Measurements from ENCODE around the gene NAA38.
"Not testable (repeated sequence)": the region's sequence is repeated elsewhere in the genome, so short reads cannot be mapped to it uniquely, and the experiment has no call there.

Gene NAA38

DNA sequence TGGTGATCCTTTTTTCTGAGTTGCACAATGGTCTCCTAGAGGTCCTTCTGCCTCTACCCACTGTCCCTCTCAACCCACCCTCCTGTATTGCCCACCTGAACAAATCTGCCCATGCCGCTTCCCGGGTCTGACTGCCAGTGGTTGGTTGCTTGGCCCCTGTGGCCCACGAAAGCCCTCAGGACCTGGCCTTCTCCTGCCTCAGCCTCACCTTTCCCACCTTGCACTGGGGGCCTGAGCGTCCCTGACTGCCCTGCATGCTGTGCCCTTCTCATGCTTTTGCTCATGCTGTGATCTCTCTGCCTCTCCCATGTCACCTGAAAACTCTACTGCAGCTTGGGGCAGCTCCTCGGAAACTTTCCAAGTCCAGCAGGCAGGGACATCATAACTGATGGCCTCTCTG is 37.1 kb downstream of the NAA38 start:
- DNase-seq, result no peak

- no peak for DNase-seq
Measured at GRCh38 chr17:7818746-7819645, 38.4 kb downstream of the NAA38 start.

GRCh38 chr17:7818026-7818425 is 39.3 kb downstream of the NAA38 start:
- DNase-seq, result no peak

DNA sequence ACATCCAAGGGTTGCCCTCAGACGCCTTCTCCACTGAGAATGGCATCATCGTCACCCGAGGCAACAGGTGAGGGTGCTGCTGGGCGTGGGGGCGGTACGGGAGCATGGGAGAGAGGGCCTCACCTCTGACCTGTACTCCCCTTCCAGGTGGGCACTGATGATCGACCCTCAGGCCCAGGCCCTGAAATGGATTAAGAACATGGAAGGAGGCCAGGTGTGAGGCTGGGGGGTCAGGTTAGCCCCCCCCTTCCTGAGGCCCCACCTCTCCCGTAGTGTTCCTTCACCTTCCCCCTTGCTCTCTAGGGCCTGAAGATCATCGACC is 39.8 kb downstream of the NAA38 start:
- no peak for DNase-seq

DNA sequence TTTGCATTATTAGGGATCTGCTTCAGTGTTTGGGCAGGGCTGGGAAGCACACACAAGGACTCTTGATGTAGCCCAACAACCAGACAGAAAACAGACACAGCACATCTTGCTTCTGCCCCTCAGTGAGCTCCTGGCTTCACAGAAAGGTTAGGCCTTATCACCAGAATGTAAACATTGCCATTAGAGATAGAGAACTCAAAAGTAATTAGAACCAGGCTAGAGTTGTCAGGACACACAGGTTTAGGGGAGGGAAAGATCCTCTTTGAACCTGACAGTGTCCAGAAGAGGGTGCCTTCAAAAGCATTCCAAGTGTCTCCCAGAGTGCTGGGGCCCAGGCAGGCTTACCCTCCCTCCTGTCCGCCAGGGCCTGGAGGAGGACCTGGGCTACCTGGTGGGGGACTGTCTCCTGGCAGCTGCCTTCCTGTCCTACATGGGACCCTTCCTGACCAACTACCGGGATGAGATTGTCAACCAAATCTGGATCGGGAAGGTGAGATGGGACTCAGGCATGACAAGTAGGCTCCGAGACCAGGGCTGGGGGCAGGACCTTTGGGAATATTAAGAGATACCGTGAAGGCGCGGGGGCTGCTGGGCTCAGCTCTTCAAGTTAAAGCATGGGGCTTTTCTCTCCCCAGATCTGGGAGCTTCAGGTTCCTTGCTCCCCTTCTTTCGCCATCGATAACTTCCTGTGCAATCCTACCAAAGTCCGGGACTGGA is 40.3 kb downstream of the NAA38 start:
- no peak for DNase-seq

GRCh38 chr17:7814969-7815368 is 42.4 kb downstream of the NAA38 start:
- no peak for DNase-seq

DNA sequence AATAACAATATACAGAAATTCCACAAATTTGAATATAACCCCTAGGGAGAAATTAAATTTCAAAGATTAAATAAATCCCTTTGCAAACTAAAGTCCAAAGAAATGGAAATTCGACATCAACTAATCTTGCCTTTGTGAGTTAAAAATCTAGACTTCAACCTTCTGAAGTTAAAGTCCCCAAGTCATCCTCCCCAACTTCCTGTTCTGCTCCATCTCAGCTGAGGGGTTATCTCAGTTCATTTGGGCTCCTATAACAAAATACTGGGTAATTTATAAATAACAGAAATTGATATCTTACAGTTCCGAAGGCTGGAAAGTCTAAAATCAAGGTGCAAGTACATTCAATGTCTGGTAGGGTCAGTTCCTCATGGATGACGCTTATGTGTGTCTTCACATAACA is 46.1 kb downstream of the NAA38 start:
- no peak for DNase-seq

- DNase-seq, result not testable (repeated sequence)
Measured at GRCh38 chr17:7809791-7810343, 47.5 kb downstream of the NAA38 start.

- DNase-seq, result no peak
Measured at GRCh38 chr17:7809086-7809790, 48.1 kb downstream of the NAA38 start.

DNA sequence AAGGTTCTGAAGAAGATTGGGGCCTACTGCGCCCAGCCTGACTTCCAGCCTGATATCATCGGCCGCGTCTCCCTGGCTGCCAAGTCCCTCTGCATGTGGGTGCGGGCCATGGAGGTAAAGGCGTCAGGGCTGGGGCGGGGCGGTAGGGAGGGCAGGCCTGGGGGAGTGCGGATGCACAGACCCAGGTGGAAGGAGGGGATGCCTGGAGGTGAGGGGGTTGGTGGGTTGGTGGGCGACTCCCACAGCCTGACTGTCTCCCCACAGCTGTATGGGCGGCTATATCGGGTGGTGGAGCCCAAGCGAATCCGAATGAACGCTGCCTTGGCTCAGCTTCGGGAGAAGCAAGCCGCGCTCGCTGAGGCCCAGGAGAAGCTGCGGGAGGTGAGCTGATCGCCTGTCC is 50.2 kb downstream of the NAA38 start:
- no peak for DNase-seq
